Naive thymus-derived CD4-positive, alpha-beta T cell (primary cell): ENCODE results near the gene UBAC1. TPM values are rescaled to one million over a fixed set of nuclear protein-coding genes. Genes with fewer than 3 reads are reported as not detected.

Experiments
- ATAC-seq: fragments of 150-1000 bp; cut with Tn5 transposase; 2 replicates; pipeline ENCODE4 v1.10.0; 2021; ENCODE audit warnings: mild to moderate bottlenecking, moderate library complexity
- CTCF ChIA-PET: fragments of 350-600 bp; sonication (Branson Sonifier 250); formaldehyde crosslinking; loops from one replicate; lab custom pipeline; 2021; ENCODE audit warnings: antibody characterized with exemption; lab: Charles Lee
- POLR2A ChIA-PET: fragments of 350-600 bp; sonication (Branson Sonifier 250); formaldehyde crosslinking; loops from one replicate; lab custom pipeline; 2021; ENCODE audit warnings: antibody characterized with exemption, inconsistent platforms; lab: Charles Lee
- DNase-seq, 9 donors: peaks; one replicate each; pipeline versions ENCODE4 v3.0.0 to v3.0.0-alpha.2; 2020 to 2022; ENCODE audit warnings: mixed read lengths in 1 of 9
- H3K27ac ChIP-seq: one replicate; pipeline ENCODE4 v1.7.0; 2013; ENCODE audit warnings: mild to moderate bottlenecking, low read depth, low read length, moderate library complexity
- H3K27me3 ChIP-seq, 2 donors: one replicate each; pipeline ENCODE4 v1.7.0; 2013; ENCODE audit warnings: low read length in 2 of 2, mild to moderate bottlenecking in 2 of 2, moderate library complexity in 2 of 2; ENCODE audit not compliant: control insufficient read depth in 2 of 2, insufficient read depth in 2 of 2
- H3K36me3 ChIP-seq, 3 experiments: 1 replicate in 2 of 3; 2 replicates in 1 of 3; pipeline ENCODE4 v1.7.0; 2013; ENCODE audit warnings: low read length in 3 of 3, mild to moderate bottlenecking in 3 of 3, moderate library complexity in 1 of 3; ENCODE audit not compliant: insufficient read depth in 3 of 3, control insufficient read depth in 2 of 3
- H3K4me1 ChIP-seq, 2 donors: one replicate each; pipeline ENCODE4 v1.7.0; 2013; ENCODE audit warnings: low read length in 2 of 2, mild to moderate bottlenecking in 2 of 2, moderate library complexity in 1 of 2; ENCODE audit not compliant: control insufficient read depth in 2 of 2, insufficient read depth in 2 of 2
- H3K4me3 ChIP-seq: 2 replicates; pipeline ENCODE4 v1.7.0; 2013; ENCODE audit warnings: mild to moderate bottlenecking, low read length
- H3K9me3 ChIP-seq, 3 experiments: 1 replicate in 2 of 3; 2 replicates in 1 of 3; pipeline ENCODE4 v1.7.0; 2013; ENCODE audit warnings: low read length in 3 of 3; ENCODE audit not compliant: control insufficient read depth in 2 of 3
- H3K27ac Mint-ChIP-seq, 9 donors: one replicate each; pipeline ENCODE4 v1.8.0; 2020 to 2022; ENCODE audit warnings: mixed read lengths in 9 of 9, mild to moderate bottlenecking in 8 of 9, moderate library complexity in 5 of 9, inconsistent platforms in 2 of 9
- H3K27me3 Mint-ChIP-seq, 5 donors: one replicate each; pipeline ENCODE4 v1.8.0; 2021 to 2022; ENCODE audit warnings: mixed read lengths in 5 of 5, mild to moderate bottlenecking in 1 of 5
- H3K36me3 Mint-ChIP-seq, 5 donors: one replicate each; pipeline ENCODE4 v1.8.0; 2020 to 2022; ENCODE audit warnings: mixed read lengths in 5 of 5, mild to moderate bottlenecking in 3 of 5, inconsistent platforms in 1 of 5
- H3K4me1 Mint-ChIP-seq, 7 donors: one replicate each; pipeline ENCODE4 v1.8.0; 2020 to 2022; ENCODE audit warnings: mixed read lengths in 7 of 7, mild to moderate bottlenecking in 3 of 7, inconsistent platforms in 1 of 7
- H3K4me3 Mint-ChIP-seq, 10 donors: one replicate each; pipeline ENCODE4 v1.8.0; 2020 to 2022; ENCODE audit warnings: mild to moderate bottlenecking in 10 of 10, mixed read lengths in 10 of 10, moderate library complexity in 6 of 10, inconsistent platforms in 2 of 10
- H3K9me3 Mint-ChIP-seq, 11 donors: one replicate each; pipeline ENCODE4 v1.8.0; 2020 to 2022; ENCODE audit warnings: mixed read lengths in 11 of 11, mild to moderate bottlenecking in 4 of 11, inconsistent platforms in 1 of 11, moderate library complexity in 1 of 11
- intact Hi-C, 2 donors: fragments of 100-400 bp; cut with micrococcal nuclease; formaldehyde crosslinking; loops; one replicate each; pipeline ENCODE4 v1.15.1; 2023
- polyA plus RNA-seq, 2 donors: library from polyadenylated mRNA; unstranded; fragments of 300-500 nt; fragmentation: Illumina TruSeq; gene quantifications; one replicate each; pipeline ENCODE4 v1.2.3, GENCODE V29; 2021
- total RNA-seq, 6 experiments: library from RNA in 5 of 6; stranded (reverse) in 5 of 6; gene quantifications; 1 replicate in 5 of 6; 2 replicates in 1 of 6; pipeline ENCODE4 v1.2.3 and lab custom pipeline; 2021 to 2026

UBAC1 gene
- total and polyA plus RNA-seq, 7 experiments from 2014 or later: 19.6 to 36.1 (median 31.2) TPM

DNA sequence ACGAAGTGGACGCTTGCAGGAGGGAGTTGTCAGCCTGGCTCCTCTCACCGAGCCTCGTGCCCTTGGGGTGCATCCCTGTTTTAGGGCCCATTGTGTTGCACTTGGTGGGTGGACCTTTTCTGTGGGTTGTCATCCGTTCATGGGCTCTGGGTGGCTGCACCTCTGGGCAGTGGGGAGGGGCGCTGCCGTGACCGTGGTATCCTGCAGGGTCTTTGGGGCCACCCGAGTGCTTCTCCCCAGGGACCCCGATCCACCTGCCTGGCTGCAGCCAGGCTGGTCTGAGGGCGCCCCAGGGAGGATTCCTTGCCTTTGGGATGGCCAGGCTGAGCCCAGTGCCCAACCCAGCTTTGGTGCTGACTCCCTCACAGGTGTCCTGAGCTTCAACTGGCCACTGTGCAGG, 41.0 kb upstream of the UBAC1 start:
- Histone ChIP-seq H3K9me3 (no peaks in the 10 kb centered on the region), H3K27ac (no peak overlapping the region), H3K27me3 (no peaks in the 10 kb centered on the region), H3K4me3 (no peak overlapping the region), H3K36me3 (no peaks in the 10 kb centered on the region), H3K4me1 (no peaks in the 10 kb centered on the region)
- ATAC-seq (no peak), DNase-seq (no peak)
- Mint-ChIP-seq H3K36me3 (no peaks in the 10 kb centered on the region), H3K4me1 (peaks cover 0 to 2% (median 0%) of the 10 kb centered on the region in 7 donors), H3K4me3 (no peak overlapping the region), H3K9me3 (no peaks in the 10 kb centered on the region), H3K27me3 (no peaks in the 10 kb centered on the region), H3K27ac (no peak overlapping the region)
- ChIA-PET POLR2A (no interaction called here), CTCF (no interaction called here)
- intact Hi-C loops: no loop called here

DNA sequence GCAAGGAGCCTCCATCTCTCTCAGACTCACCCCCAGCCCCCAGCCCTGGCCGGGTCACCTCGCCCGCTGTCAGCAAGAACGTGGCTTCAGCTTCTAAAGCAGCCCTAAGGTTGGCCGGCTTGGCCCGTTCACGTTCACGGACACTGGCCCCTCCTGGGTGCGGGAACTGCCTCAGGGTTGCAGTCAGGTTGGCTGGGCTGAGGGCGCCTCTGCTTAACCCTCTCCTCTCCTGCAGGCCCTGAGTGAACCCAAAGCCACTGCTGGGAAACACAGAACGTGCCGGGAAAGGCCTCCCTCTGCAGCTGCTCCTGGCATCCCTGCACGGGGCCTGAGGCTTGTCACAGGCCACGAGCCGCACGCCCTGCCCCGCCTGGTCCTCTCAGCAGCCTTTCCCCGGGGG, 40.1 kb upstream of the UBAC1 start:
- no peak overlapping the region for H3K4me3 Mint-ChIP-seq
- CTCF ChIA-PET: no interaction called here
- H3K4me1 Mint-ChIP-seq: no peaks in the 10 kb centered on the region
- H3K9me3 ChIP-seq: no peaks in the 10 kb centered on the region
- ATAC-seq: no peak
- DNase-seq: no peak
- no peaks in the 10 kb centered on the region for H3K36me3 Mint-ChIP-seq
- intact Hi-C loops: no loop called here
- H3K27ac ChIP-seq: no peak overlapping the region
- no peaks in the 10 kb centered on the region for H3K9me3 Mint-ChIP-seq
- POLR2A ChIA-PET: no interaction called here
- no peaks in the 10 kb centered on the region for H3K4me1 ChIP-seq
- H3K36me3 ChIP-seq: no peaks in the 10 kb centered on the region
- H3K27me3 Mint-ChIP-seq: no peaks in the 10 kb centered on the region
- H3K27me3 ChIP-seq: no peaks in the 10 kb centered on the region
- H3K4me3 ChIP-seq: no peak overlapping the region
- H3K27ac Mint-ChIP-seq: no peak overlapping the region

DNA sequence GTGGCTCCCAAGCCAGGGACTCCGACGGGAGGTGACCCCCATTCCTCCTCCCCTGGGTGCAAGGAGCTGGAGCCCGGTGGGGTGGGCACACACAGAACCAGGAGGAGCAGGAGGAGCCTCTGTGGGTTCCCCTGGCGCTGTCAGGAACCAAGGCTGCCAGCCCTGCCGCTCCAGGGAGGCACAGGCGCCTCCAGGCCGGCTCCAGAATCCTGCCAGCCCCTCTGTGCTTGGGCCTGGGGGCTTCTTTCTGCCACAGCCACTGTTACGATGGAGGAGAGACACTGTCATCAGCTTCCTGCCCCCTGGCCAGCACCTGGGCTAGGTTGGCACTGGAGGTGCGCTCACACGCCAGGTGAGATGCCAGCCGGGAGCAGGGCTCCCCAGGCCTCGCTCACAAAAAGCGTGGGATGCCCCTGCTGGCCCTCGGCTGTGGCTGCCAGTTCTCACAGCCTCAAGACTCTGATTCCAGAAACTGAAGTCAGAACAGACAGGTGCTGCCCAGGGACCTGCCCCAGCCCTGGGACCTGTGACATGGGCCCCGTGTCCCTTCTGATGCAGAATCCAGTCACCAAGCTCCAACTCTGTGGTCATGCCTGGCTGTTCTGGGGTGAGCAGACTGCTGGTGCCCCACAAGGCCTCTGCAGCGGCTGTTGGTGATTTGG, 37.4 kb upstream of the UBAC1 start:
- H3K9me3 ChIP-seq: no peaks in the 10 kb centered on the region
- no peaks in the 10 kb centered on the region for H3K36me3 ChIP-seq
- H3K4me3 ChIP-seq: no peak overlapping the region
- ChIA-PET CTCF (no interaction called here), POLR2A (no interaction called here)
- Mint-ChIP-seq H3K27me3 (no peaks in the 10 kb centered on the region), H3K9me3 (no peaks in the 10 kb centered on the region), H3K4me3 (no peak overlapping the region), H3K27ac (no peak overlapping the region), H3K36me3 (no peaks in the 10 kb centered on the region), H3K4me1 (peaks cover 0 to 5% (median 0%) of the 10 kb centered on the region in 7 donors)
- no peak overlapping the region for H3K27ac ChIP-seq
- intact Hi-C loops: no loop called here
- H3K27me3 ChIP-seq: no peaks in the 10 kb centered on the region
- DNase-seq (no peak), ATAC-seq (no peak)
- H3K4me1 ChIP-seq: no peaks in the 10 kb centered on the region

DNA sequence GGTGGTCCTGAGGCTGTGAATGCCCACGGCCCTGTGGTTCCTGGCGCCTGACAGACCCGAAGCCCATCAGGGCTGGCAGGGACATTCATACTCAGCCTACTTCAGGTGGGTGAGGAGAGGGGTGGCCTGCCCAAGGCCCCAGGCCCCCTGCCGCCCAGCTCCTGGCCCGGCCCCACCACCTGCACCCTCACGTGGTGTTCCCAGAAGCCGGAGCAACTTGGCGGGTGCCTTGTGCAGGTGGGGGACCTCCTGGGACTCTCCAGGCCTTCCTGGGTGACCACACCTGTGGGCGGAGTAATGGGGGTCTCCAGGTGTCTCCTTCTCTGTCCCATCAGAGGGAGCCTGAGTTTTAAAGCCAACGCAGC, 36.8 kb upstream of the UBAC1 start:
- Mint-ChIP-seq H3K9me3 (no peaks in the 10 kb centered on the region), H3K27ac (no peak overlapping the region), H3K4me1 (peaks cover 0 to 5% (median 0%) of the 10 kb centered on the region in 7 donors), H3K4me3 (no peak overlapping the region), H3K27me3 (no peaks in the 10 kb centered on the region), H3K36me3 (no peaks in the 10 kb centered on the region)
- ChIA-PET CTCF (no interaction called here), POLR2A (no interaction called here)
- Histone ChIP-seq H3K9me3 (no peaks in the 10 kb centered on the region), H3K36me3 (no peaks in the 10 kb centered on the region), H3K4me3 (no peak overlapping the region), H3K4me1 (no peaks in the 10 kb centered on the region), H3K27me3 (no peaks in the 10 kb centered on the region), H3K27ac (no peak overlapping the region)
- ATAC-seq (no peak), DNase-seq (no peak)
- intact Hi-C loops: no loop called here

DNA sequence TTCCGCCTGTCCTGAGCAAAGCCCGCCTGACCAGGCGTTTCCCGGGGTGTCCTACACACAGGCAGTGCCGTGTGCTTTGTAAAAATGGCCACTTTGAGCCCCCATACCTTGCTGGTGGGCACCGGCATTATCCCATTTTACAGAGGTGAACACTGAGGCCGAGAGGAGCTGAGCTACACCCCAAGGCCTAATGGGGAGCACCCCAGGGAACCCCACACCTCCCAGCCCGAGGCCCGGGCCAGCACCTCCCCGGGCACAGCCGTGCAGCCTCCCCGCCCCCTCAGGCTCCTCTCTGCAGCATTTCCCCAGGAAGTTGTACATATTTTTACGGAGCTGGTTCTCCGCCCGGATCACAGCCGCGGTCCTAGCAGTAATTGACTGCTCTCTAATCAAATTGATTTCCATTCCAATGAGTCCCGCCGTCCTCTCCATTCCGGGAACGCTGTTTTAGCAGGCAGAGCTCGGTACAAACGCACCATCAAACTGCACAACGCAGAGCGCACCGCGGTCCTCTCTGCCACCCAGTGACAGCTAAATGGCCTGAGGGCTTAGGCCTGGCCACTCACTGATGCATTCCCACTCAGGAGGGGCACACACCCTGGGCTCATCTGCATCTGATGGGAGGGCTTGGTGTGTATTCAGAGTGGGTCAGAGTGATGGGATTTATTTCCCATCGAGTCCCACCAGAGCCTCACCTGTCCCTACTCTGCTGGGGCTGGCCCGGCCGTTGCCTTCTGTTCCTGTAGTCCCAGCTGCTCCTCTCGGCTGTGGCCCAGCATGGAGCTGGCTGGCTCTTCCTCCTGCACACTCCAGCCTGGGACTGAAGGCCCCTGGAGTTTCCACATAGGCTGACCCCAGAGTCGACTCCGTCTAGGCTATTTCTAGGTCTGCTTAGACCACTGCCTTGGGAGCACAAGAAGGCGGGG, 36.2 kb upstream of the UBAC1 start:
- Histone ChIP-seq H3K27ac (no peak overlapping the region), H3K4me3 (no peak overlapping the region), H3K4me1 (peaks cover 3 to 4% of the 10 kb centered on the region in 2 donors), H3K36me3 (no peaks in the 10 kb centered on the region), H3K9me3 (no peaks in the 10 kb centered on the region), H3K27me3 (no peaks in the 10 kb centered on the region)
- H3K4me1 Mint-ChIP-seq: peaks cover 0 to 10% (median 3%) of the 10 kb centered on the region in 7 donors
- ChIA-PET CTCF (no interaction called here), POLR2A (no interaction called here)
- intact Hi-C loops: no loop called here
- ATAC-seq (no peak), DNase-seq (no peak)
- H3K27me3 Mint-ChIP-seq: no peaks in the 10 kb centered on the region
- H3K9me3 Mint-ChIP-seq: no peaks in the 10 kb centered on the region
- no peaks in the 10 kb centered on the region for H3K36me3 Mint-ChIP-seq
- H3K4me3 Mint-ChIP-seq: no peak overlapping the region
- no peak overlapping the region for H3K27ac Mint-ChIP-seq

DNA sequence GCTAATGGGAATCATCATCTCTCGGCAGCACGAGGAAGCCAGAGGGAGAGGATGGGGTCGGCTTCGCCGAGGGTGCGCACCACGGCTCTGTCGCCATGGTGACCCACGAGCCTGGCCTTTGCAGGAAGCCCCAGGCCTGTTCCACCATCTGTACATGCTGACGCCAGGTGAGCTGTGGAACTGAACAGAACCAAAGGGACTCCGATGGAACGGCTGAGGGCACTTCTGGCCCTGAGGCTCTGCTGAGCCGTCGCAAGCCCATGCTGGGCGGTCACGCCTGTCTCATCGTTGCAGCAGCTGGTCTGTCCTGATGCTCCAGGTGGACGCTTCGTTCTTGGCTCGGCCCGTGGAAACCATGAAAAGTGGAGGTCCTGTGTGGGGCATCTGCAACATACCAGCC, 34.6 kb upstream of the UBAC1 start:
- no peaks in the 10 kb centered on the region for H3K9me3 ChIP-seq
- intact Hi-C loops: no loop called here
- CTCF ChIA-PET: no interaction called here
- H3K4me3 Mint-ChIP-seq: no peak overlapping the region
- H3K27ac ChIP-seq: no peak overlapping the region
- POLR2A ChIA-PET: no interaction called here
- DNase-seq (no peak), ATAC-seq (no peak)
- no peaks in the 10 kb centered on the region for H3K36me3 Mint-ChIP-seq
- H3K27me3 ChIP-seq: no peaks in the 10 kb centered on the region
- H3K36me3 ChIP-seq: no peaks in the 10 kb centered on the region
- no peak overlapping the region for H3K4me3 ChIP-seq
- H3K4me1 ChIP-seq: peaks cover 7% of the 10 kb centered on the region in 2 donors
- H3K27me3 Mint-ChIP-seq: no peaks in the 10 kb centered on the region
- H3K27ac Mint-ChIP-seq: no peak overlapping the region
- no peaks in the 10 kb centered on the region for H3K9me3 Mint-ChIP-seq
- H3K4me1 Mint-ChIP-seq: peaks cover 4 to 23% (median 8%) of the 10 kb centered on the region in 7 donors
